HG03045 (cell line): Measurements from ENCODE around the gene AVPI1.
A peak's percentile ranks its signal among the peaks of the same experiment; 100 is the strongest.
"Not testable (repeated sequence)": the region's sequence is repeated elsewhere in the genome, so short reads cannot be mapped to it uniquely, and the experiment has no call there.

Source experiments
- ATAC-seq: cut with Tn5 transposase; IDR thresholded peaks from one replicate; pipeline ENCODE4 v1.9.1; 2021; ENCODE audit warnings: mild to moderate bottlenecking, moderate library complexity; ENCODE audit not compliant: unreplicated experiment

Gene AVPI1

GRCh38 chr10:97684368-97684713 is 2.7 kb downstream of the AVPI1 start:
- ATAC-seq = not testable (repeated sequence)

DNA sequence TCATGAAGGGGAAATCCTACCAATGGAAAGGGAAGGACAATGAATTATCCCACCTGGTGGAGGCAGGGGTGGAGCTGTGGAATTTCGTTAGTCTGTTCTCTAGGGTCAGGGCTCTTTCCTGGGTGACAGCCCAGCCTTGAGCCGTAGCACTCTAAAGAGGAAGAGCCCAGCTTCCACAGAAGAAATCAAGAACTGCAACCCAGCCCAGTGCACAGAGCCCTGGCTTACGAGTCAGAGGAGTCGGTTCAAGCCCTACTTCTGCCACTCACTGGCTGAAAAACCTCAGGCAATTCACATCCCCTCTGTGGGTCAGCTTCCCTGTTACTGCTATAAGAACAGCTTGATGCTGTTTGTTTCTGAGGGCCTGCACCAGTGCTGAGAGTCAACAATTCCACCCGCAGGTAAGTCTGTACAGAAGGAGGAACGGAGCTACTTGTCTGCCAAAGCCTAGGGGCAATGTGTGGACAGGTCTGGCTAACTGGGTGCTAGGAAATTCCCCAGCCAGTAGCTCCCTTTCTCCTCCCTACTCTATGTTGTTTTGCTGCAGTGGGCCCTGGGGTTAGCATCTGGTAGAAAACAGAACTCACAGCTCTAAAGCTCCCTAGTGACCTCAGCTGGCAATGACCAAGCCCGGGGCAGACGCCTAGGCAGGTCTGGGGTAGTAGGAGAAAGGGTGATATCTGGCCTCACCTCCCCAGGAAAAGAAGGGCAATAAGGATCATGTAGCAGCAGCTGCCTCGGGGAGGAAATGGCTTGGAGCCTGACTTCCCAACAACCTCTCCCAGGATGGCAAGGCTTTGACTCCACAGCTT is 3.3 kb downstream of the AVPI1 start:
- ATAC-seq = no peak

GRCh38 chr10:97682042-97682441 is 5.0 kb downstream of the AVPI1 start:
- ATAC-seq = no peak

DNA sequence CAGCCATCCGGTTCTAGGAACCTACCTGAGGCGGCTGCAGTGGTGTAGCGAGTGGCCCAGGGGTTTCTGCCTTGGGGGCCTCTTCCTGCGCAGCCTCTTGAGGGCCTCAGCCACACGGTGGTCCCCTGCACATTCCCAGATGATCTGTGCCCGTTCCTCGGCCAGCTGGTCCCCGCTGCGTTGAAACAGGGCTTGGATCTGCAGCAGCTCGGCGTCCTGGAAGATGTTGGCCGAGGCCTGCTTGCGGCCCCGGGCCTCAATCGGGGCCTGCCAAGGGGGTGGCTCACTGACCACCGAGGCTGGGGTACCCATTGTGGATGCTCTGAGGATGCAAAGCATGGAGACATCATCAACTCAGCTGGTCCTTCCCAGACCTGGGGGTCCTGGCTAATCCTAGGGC is 7.4 kb downstream of the AVPI1 start:
- no peak for ATAC-seq

DNA sequence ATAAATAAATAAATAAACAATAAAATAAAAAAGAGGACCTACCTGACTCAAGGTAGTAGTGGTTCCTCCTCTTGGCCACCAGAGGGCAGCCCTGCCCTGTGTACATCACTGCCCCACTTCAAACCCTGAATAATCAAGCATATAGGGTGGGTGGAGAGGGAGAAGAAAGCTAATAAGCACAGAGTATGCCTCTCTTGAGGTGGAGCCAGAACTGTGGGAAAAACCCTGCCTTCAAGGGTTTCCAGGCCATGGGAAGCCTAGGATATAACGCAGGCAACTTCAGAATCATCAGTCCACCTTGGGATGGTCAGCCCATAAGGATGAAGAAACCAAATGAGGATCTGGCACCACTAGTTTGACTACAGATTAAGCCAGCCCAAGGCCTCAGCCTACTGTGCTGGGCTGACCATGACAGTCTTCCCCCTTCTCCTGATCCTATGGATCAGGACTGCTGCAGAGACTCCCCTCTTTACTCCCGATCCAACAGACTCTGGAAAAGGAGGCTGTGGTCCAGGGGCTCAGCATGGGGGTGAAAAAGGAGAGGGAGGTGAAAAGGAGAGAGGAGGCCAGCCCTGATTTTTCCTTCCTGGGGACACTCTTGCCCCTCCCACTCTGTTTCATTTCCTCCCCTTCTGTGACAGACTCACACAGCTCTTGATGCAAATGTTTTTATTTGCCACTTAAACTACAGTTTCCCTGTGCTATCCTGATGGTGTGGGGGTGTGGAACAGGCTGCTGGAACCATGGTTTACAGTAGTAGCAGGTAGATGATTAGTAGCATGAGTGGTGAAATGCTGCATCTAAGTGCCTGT is 10.1 kb downstream of the AVPI1 start:
- peak; percentile 65 for ATAC-seq

GRCh38 chr10:97675222-97675621 is 11.8 kb downstream of the AVPI1 start:
- ATAC-seq = no peak

DNA sequence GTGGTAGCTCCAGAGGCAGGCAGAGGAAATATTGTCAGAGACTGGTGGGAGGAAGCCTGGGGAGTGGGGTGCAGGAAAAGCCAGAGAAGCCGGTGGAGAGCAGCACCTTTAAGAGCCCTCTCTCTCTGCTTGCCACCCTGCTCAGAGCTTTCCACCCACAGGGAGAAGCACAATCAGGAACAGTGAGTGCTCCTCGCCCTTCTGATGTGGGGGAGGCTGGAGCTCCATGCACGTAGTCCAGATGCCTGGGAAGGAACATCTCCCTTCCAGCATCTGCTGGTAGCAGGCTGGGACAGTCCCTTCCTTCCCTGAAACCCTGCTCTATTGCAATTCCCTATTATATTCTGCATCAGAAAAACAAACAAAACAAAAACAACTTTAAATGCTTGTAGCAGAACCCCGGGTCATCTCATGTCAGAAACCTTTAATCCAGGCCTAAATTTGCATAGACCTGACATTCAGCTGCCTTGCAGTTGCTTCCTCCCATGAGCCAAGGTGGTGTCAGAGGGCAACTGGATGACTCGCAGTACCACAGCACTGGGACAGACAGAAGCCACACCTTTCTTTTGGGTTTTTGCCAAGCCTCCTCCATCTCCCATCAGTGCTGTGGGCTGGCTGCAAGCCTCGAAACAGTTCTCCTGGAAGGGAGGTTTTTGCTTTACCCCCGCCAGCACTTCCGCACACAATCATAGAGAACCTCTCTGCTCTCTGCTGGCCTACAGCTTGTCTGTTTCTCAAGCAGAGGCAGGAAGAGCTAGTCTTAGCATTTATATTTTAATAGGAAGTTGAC is 13.1 kb downstream of the AVPI1 start:
- no peak for ATAC-seq

GRCh38 chr10:97669571-97669970 is 17.5 kb downstream of the AVPI1 start:
- ATAC-seq = no peak

GRCh38 chr10:97667463-97667862 is 19.6 kb downstream of the AVPI1 start:
- ATAC-seq = no peak

DNA sequence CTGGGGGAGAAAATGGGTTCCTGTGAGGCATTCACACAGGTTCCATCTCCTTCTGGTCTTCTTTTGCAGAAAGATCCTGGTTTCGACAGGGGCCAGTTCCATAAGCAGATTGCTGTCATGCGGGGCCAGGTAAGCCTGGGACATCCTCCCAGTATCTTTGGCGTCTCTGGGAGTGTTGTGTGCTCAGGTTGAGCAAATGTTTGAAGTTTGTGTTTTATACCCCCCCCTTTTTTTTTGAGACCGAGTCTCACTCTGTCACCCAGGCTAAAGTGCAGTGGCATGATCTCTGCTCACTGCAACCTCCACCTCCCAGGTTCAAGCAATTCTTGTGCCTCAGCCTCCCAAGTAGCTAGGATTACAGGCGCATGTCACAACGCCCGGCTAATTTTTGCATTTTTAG is 20.0 kb downstream of the AVPI1 start:
- ATAC-seq = no peak

- ATAC-seq = no peak
These were observed 22.7 kb downstream of the AVPI1 start for GRCh38 chr10:97664282-97664850.

GRCh38 chr10:97659589-97659988 is 27.5 kb downstream of the AVPI1 start:
- no peak for ATAC-seq

- no peak for ATAC-seq
These were observed 30.3 kb downstream of the AVPI1 start for GRCh38 chr10:97656777-97657176.

- ATAC-seq = no peak
These were observed 35.3 kb downstream of the AVPI1 start for GRCh38 chr10:97651773-97652172.

DNA sequence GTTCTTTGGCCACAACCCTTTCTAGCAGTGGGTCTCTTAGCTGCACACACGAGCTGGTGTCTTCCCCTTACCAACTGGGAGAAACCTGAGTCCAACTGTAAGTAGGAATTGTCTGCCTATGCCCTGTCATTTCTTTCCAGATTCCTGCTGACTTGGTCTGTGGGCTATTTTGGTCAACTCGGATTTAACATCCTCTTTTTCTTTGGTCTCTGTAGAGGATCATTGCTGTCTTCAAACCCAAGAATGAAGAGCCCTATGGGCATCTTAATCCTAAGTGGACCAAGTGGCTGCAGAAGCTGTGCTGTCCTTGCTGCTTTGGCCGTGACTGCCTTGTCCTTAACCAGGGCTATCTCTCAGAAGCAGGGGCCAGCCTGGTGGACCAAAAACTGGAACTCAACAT is 36.3 kb downstream of the AVPI1 start:
- ATAC-seq = no peak

- not testable (repeated sequence) for ATAC-seq
These were observed 37.7 kb downstream of the AVPI1 start for GRCh38 chr10:97649405-97649750.

GRCh38 chr10:97648562-97649404 is 38.3 kb downstream of the AVPI1 start:
- peak; percentile 65 for ATAC-seq

- no peak for ATAC-seq
These were observed 39.5 kb downstream of the AVPI1 start for GRCh38 chr10:97647556-97647955.

GRCh38 chr10:97644936-97645335 is 42.1 kb downstream of the AVPI1 start:
- ATAC-seq = no peak

DNA sequence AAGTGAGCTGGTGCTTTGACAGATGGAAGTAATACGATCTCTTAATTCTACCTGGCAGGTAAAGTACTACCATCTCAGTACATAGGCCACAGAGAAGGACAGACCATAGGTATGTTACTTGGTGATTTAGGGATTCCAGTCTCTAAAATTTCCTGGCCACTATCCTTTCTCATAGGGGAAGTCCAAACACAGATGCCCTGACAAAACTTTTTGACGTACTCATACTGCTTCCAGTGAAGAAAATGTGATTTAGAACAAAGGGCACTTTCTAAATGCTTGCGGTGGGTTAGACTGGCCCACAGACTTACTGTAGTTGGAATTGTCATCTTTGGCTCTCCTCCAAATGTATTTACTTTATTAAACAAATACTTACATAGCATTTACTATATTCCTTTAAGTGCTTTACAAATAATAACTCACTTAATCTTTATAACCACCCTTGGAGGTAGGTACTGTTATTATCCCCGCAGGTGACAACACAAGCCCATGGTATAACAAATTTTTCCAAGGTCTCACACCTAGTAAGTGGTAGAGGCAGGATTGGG is 43.5 kb downstream of the AVPI1 start:
- ATAC-seq = no peak
